IMR-90 (cell line): Measurements from ENCODE around the gene CC2D2A. TPM values are rescaled to one million over a fixed set of nuclear protein-coding genes. Genes with fewer than 3 reads are reported as not detected.

Experiments used
- ATAC-seq: fragments of 200-7000 bp; cut with Tn5 transposase; 2 replicates; pipeline ENCODE4 v1.9.1; 2020; ENCODE audit warnings: low read depth, mild to moderate bottlenecking, moderate library complexity
- BruUV-seq: library from RNA; stranded (reverse); fragments of 400-500 nt; replicated peaks from 2 replicates; lab custom pipeline; 2021; lab: Mats Ljungman, UMichigan
- CTCF ChIA-PET: fragments of 300-600 bp; formaldehyde crosslinking; extraction: SDS; loops from one replicate; lab custom pipeline; 2021; ENCODE audit warnings: antibody characterized with exemption; lab: Yijun Ruan, JAX
- POLR2A ChIA-PET: fragments of 300-600 bp; sonication (Branson Sonifier 250); formaldehyde crosslinking; loops from one replicate; lab custom pipeline; 2022; ENCODE audit warnings: antibody characterized with exemption; ENCODE audit not compliant: unreplicated experiment; lab: Charles Lee
- DNase-seq: peaks from one replicate; pipeline ENCODE4 v3.0.0; 2013
- H2AFZ ChIP-seq: replicated peaks from 2 replicates; pipeline ENCODE3; 2013; ENCODE audit warnings: low read length, mild to moderate bottlenecking; ENCODE audit not compliant: poor library complexity
- H2AK5ac ChIP-seq: 2 replicates; pipeline ENCODE4 v1.6.1; 2013; ENCODE audit warnings: low read depth, low read length, inconsistent platforms
- H2AK9ac ChIP-seq: replicated peaks from 2 replicates; pipeline ENCODE3; 2013; ENCODE audit warnings: mild to moderate bottlenecking, low read depth, low read length, moderate library complexity; ENCODE audit not compliant: poor library complexity
- H2BK120ac ChIP-seq: 2 replicates; pipeline ENCODE4 v1.6.1; 2013; ENCODE audit warnings: low read depth, low read length, inconsistent platforms
- H2BK15ac ChIP-seq: 3 replicates; pipeline ENCODE4 v1.6.1; 2013; ENCODE audit warnings: low read depth, low read length, inconsistent platforms
- H2BK20ac ChIP-seq: 2 replicates; pipeline ENCODE4 v1.6.1; 2013; ENCODE audit warnings: low read depth, mild to moderate bottlenecking, inconsistent platforms, low read length, moderate library complexity
- H2BK5ac ChIP-seq: 2 replicates; pipeline ENCODE4 v1.6.1; 2013; ENCODE audit warnings: mild to moderate bottlenecking, low read depth, low read length, inconsistent platforms; ENCODE audit not compliant: poor library complexity, severe bottlenecking
- H3K14ac ChIP-seq: replicated peaks from 2 replicates; pipeline ENCODE4 v1.6.1; 2013; ENCODE audit warnings: low read depth, low read length, inconsistent platforms
- H3K18ac ChIP-seq: 2 replicates; pipeline ENCODE4 v1.6.1; 2013; ENCODE audit warnings: low read depth, low read length, control low read depth
- H3K23ac ChIP-seq: 2 replicates; pipeline ENCODE4 v1.6.1; 2013; ENCODE audit warnings: low read depth, low read length, inconsistent platforms
- H3K27ac ChIP-seq: 2 replicates; pipeline ENCODE4 v1.5.1; 2013; ENCODE audit warnings: mild to moderate bottlenecking, control low read depth, low read length; ENCODE audit not compliant: insufficient read depth
- H3K27me3 ChIP-seq: 2 replicates; pipeline ENCODE4 v1.6.1; 2013; ENCODE audit warnings: low read length; ENCODE audit not compliant: control insufficient read depth, insufficient read depth
- H3K36me3 ChIP-seq: 2 replicates; pipeline ENCODE4 v1.6.1; 2013; ENCODE audit warnings: low read length, mixed read lengths; ENCODE audit not compliant: control insufficient read depth, insufficient read depth
- H3K4ac ChIP-seq: 2 replicates; pipeline ENCODE4 v1.6.1; 2013; ENCODE audit warnings: low read depth, low read length, inconsistent platforms
- H3K4me1 ChIP-seq: 2 replicates; pipeline ENCODE4 v1.6.1; 2013; ENCODE audit warnings: low read length, mixed read lengths; ENCODE audit not compliant: control insufficient read depth, insufficient read depth
- H3K4me2 ChIP-seq: 2 replicates; pipeline ENCODE4 v1.6.1; 2013; ENCODE audit warnings: low read depth, mild to moderate bottlenecking, control low read depth, low read length, moderate library complexity
- H3K4me3 ChIP-seq: 2 replicates; pipeline ENCODE4 v1.5.1; 2013; ENCODE audit warnings: low read depth, mild to moderate bottlenecking, control low read depth, low read length, moderate library complexity; ENCODE audit not compliant: insufficient read depth
- H3K56ac ChIP-seq: 2 replicates; pipeline ENCODE4 v1.6.1; 2013; ENCODE audit warnings: low read length, inconsistent platforms; ENCODE audit not compliant: insufficient read depth; ENCODE audit errors: extremely low read depth
- H3K79me1 ChIP-seq, 2 experiments: 2 replicates each; pipeline ENCODE4 v1.6.1; 2013; ENCODE audit warnings: low read length in 2 of 2, inconsistent platforms in 1 of 2, low read depth in 1 of 2
- H3K9ac ChIP-seq: 2 replicates; pipeline ENCODE4 v1.6.1; 2013; ENCODE audit warnings: low read depth, low read length, control low read depth
- H3K9me1 ChIP-seq: 2 replicates; pipeline ENCODE4 v1.6.1; 2013; ENCODE audit warnings: low read length, inconsistent platforms; ENCODE audit not compliant: insufficient read depth
- H3K9me3 ChIP-seq: 2 replicates; pipeline ENCODE4 v1.6.1; 2013; ENCODE audit warnings: low read length; ENCODE audit not compliant: control insufficient read depth, insufficient read depth
- H4K20me1 ChIP-seq: 2 replicates; pipeline ENCODE4 v1.6.1; 2013; ENCODE audit warnings: low read length, inconsistent platforms; ENCODE audit not compliant: insufficient read depth
- H4K5ac ChIP-seq: 2 replicates; pipeline ENCODE4 v1.6.1; 2013; ENCODE audit warnings: mild to moderate bottlenecking, low read depth, low read length, control low read depth
- H4K8ac ChIP-seq, 2 experiments: 2 replicates each; pipeline ENCODE4 v1.6.1; 2013; ENCODE audit warnings: low read depth in 2 of 2, low read length in 2 of 2, control low read depth in 1 of 2, inconsistent platforms in 1 of 2
- H4K91ac ChIP-seq: 2 replicates; pipeline ENCODE4 v1.6.1; 2013; ENCODE audit warnings: low read depth, low read length, inconsistent platforms; ENCODE audit not compliant: insufficient read depth
- BHLHE40 ChIP-seq: fragments of 150-350 bp; IDR thresholded peaks from 2 replicates; pipeline ENCODE4 v1.6.1; 2016; ENCODE audit warnings: mild to moderate bottlenecking, low read depth, low read length
- MAZ ChIP-seq: IDR thresholded peaks from 2 replicates; pipeline ENCODE4 v1.6.1; 2012; ENCODE audit warnings: low read depth, mild to moderate bottlenecking, low read length, improper control_type of control experiment, moderate library complexity, borderline replicate concordance
- NFE2L2 ChIP-seq: fragments of 150-350 bp; IDR thresholded peaks from 2 replicates; pipeline ENCODE4 v1.6.1; 2016; ENCODE audit warnings: low read depth, mild to moderate bottlenecking, low read length
- POLR2A ChIP-seq: IDR thresholded peaks from 2 replicates; pipeline ENCODE4 v1.6.1; 2012; ENCODE audit warnings: mild to moderate bottlenecking, low read depth, low read length
- RAD21 ChIP-seq: IDR thresholded peaks from 2 replicates; pipeline ENCODE4 v1.6.1; 2012; ENCODE audit warnings: low read length, improper control_type of control experiment
- WGBS, 2 experiments: methylation state at CpG; one replicate each; pipeline versions ENCODE4 v1.1.5 to v1.1.7; 2013; ENCODE audit warnings: missing lambda C conversion rate in 2 of 2; ENCODE audit not compliant: insufficient read length in 1 of 2; ENCODE audit errors: extremely low coverage in 2 of 2; 5-methylcytosine and 5-hydroxymethylcytosine counted together
- dilution Hi-C: fragments of 300-500 bp; cut with HindIII; formaldehyde crosslinking; loops from one replicate; pipeline ENCODE4 v1.14.3; 2018; ENCODE audit warnings: low sequenced_read_pairs; ENCODE audit not compliant: unreplicated experiment
- in situ Hi-C: fragments of 300-500 bp; cut with MboI; formaldehyde crosslinking; loops from 3 replicates; pipeline ENCODE4 v1.14.3; 2019; ENCODE audit warnings: low sequenced_read_pairs, inconsistent platforms, mixed read lengths
- intact Hi-C: fragments of 100-400 bp; cut with micrococcal nuclease; formaldehyde crosslinking; loops from 2 replicates; pipeline ENCODE4 v1.10.0; 2022
- polyA plus RNA-seq, 3 experiments: library from polyadenylated mRNA; depleted of rRNA; stranded (reverse); fragments of >200 nt; gene quantifications; 2 replicates each; pipeline ENCODE4 v1.2.3, GENCODE V29; 2012; ENCODE audit warnings: low replicate concordance in 1 of 3
- total RNA-seq: library from RNA; depleted of rRNA; stranded (reverse); fragments of >200 nt; gene quantifications from 2 replicates; pipeline ENCODE4 v1.2.3, GENCODE V29; 2012
- TF ChIP-seq, protein P1 (sequence below): fragments of 150-350 bp; IDR thresholded peaks from 2 replicates; pipeline ENCODE4 v1.6.1; 2017; ENCODE audit warnings: mild to moderate bottlenecking, antibody characterized with exemption, low read length, low read depth

CC2D2A gene
- total and polyA plus RNA-seq, 2 of the 4 experiments (the other 2 are of a cell fraction) = 20.8 to 26.3 TPM

GRCh38 chr4:15506464-15506863 lies 36.8 kb downstream of the CC2D2A start:
- Histone ChIP-seq H4K5ac (no peak overlapping the region), H4K20me1 (no peaks in the 10 kb centered on the region), H3K4me3 (no peak overlapping the region), H3K79me1 (no peaks in the 10 kb centered on the region), H3K9me3 (no peaks in the 10 kb centered on the region), H2BK15ac (no peak overlapping the region), H2BK120ac (no peak overlapping the region), H3K36me3 (peaks cover 16% of the 10 kb centered on the region), H3K18ac (no peak overlapping the region), H2AK9ac (no peak overlapping the region), H4K91ac (no peak overlapping the region), H3K4me1 (no peaks in the 10 kb centered on the region; the same call in 1 of the 2 replicates), H4K8ac (peak overlapping the region in 1 of 2 experiments; percentile 21; a peak in 1 of 4 replicates), H2BK5ac (no peak overlapping the region), H3K9ac (no peak overlapping the region), H3K4ac (no peak overlapping the region), H2AK5ac (no peak overlapping the region), H3K23ac (no peak overlapping the region), H3K56ac (no peak overlapping the region), H2AFZ (no peak overlapping the region), H3K27me3 (no peaks in the 10 kb centered on the region), H3K14ac (0 out of 2 replicates have a peak overlapping the region, but pooled peaks have one; percentile 50), H3K4me2 (no peak overlapping the region), H3K9me1 (no peaks in the 10 kb centered on the region; the same call in 1 of the 2 replicates), H3K27ac (no peak overlapping the region), H2BK20ac (no peak overlapping the region)
- WGBS, 2 experiments = no CpG with 5 or more reads among the region's 8 CpGs
- POLR2A ChIA-PET = no interaction called here
- TF ChIP-seq POLR2A (no peak), MAZ (no peak), RAD21 (no peak), NFE2L2 (no peak), BHLHE40 (no peak)
- TF ChIP-seq, protein P1, sequence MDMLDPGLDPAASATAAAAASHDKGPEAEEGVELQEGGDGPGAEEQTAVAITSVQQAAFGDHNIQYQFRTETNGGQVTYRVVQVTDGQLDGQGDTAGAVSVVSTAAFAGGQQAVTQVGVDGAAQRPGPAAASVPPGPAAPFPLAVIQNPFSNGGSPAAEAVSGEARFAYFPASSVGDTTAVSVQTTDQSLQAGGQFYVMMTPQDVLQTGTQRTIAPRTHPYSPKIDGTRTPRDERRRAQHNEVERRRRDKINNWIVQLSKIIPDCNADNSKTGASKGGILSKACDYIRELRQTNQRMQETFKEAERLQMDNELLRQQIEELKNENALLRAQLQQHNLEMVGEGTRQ = no peak
- BruUV-seq = no TSS peak
- CTCF ChIA-PET = interaction anchor here (0.6 kb wide), 1 partner anchor 45 kb away, joined by 3 read pairs; no protein-coding TSS in a partner anchor
- DNase-seq (peak; percentile 82), ATAC-seq (peak; percentile 32; the same call in 1 of the 2 replicates)
- dilution Hi-C loops (no loop called here), intact Hi-C loops (no loop called here), in situ Hi-C loops (no loop called here)
